ENCODE measurements around the gene ZDHHC16.
"Not testable (repeated sequence)": the region's sequence is repeated elsewhere in the genome, so short reads cannot be mapped to it uniquely, and the experiment has no call there.

ZDHHC16 gene

DNA sequence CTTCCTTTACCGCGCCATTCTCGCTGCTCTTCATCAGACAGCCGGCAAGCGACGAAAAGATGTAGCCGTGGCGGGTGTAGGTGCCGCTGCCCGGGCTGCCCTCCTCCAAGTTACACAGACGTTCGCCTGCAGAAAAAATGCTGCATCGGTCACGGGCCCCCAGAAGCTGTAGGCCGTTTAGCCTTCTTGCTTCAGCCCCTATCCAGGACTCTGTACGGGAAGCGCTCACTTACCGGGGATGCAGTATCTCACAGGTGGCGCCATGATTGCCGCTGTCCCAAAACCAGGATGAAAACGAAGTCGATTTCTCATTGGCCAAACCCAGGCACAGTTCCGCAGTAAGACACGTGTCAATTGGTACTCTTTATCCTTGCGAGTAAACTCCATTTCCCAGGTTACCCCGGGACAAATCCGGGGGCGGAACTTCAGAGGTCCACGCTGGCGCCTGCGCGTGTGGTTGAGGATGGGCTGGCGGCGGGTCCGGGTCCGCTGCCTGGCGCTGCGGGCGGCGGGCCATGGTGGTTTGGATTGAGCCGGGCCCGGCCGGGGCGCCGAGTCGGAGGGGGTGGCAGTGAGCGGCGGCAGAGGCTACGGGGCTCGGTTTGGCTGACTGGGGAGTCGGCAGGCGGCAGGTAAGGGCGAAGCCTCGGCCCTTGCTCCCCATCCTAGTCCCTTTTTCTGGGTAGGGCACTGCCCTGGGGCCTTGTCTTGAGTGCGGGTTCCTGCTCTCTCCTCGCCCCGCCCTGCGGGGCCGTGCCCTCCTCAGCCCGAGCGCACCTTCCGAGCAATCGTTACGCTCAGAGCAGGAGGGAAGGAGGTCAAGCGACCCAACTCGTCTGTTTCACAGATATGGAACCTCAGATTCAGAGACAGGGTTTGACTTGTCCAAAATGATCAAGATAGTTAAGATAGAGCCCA is at the start of gene ZDHHC16, which contains the start of gene EXOSC1:
Gene ZDHHC16, plus strand, starts transcription at position 454 of the 918 bp plus-strand sequence. CDS start 5,501 bp downstream, outside the sequence.
Gene EXOSC1, minus strand, starts transcription at position 285 of the 918 bp plus-strand sequence. Its CDS starts 21 bp downstream, at position 264.
- peak; percentile 83 for DNase-seq (ENCODE audit: low read depth, low spot score)

DNA sequence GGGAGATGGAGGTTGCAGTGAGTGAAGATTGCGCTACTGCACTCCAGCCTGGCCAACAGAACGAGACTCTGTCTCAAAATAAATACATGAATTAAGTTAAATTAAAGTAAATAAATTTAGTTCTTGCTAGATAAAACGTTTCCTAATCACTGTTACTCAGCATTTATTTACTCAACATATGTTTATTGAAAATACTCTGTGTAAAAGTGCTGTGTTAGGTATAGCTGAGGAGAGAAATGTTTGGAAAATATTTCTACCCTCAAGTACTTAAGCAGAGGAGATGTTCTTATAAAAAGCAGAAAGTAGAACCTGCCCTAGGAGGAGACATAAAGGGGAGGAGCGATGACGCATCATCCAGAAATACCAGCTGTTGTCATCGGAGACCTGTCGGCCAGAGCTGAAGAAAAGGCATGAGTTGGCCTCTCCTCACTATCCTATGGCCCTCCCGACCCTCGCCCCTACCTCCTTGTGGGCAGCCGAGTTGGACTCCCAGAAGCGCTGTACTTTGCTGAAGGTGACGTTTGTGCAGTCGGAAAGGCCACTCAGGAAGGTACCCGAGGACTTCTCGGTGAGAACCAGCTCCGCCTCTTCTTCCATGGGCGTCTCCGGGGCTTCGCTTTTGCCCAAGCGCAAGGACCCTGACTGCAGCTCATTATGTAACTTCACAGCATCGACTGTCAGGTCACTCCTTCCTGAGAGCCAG is 46.0 kb upstream of the ZDHHC16 start:
- DNase-seq (ENCODE audit: low read depth, low spot score): no peak

DNA sequence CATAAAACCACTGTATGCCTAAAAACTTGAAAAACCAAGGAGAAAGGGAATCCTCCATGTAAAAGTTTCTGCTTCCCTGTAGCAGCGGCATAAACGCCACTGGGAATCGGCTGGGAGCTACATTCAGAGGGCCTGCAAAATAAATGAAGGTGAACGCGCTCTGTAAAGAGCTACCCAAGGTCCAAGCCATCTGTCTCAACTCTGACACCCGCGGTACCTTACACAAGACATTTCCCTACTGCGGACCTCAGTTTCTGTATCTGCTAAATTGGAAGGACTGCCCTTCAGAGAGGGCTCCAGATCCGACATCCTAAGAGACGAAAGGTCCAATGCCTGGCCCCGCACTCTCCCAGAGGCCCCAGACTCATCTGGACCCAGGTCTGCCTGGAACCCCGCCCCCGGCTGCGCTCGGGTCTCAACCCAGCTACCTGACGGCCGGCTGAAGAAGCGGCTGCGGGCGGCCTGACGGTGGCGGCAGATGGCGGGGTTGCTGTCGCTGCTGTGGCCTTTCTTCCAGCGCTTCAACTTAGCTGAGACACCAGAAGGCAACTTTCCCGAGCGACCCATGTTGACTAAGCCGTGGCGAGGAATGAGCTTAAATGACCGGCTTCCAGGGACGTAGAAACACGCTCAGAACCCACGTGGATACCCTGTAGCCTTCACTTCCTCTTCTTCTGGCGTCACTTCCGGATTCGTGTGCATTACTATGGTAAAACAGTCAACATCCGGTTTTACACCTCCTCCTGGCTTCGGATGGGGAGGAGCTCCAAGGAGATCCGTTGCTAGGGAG is 45.1 kb upstream of the ZDHHC16 start, which contains the start of gene RRP12:
Gene RRP12, minus strand, starts transcription at position 676 of the 790 bp plus-strand sequence. Its CDS starts 109 bp downstream, at position 567.
- DNase-seq (ENCODE audit: low read depth, low spot score): peak; percentile 77

DNA sequence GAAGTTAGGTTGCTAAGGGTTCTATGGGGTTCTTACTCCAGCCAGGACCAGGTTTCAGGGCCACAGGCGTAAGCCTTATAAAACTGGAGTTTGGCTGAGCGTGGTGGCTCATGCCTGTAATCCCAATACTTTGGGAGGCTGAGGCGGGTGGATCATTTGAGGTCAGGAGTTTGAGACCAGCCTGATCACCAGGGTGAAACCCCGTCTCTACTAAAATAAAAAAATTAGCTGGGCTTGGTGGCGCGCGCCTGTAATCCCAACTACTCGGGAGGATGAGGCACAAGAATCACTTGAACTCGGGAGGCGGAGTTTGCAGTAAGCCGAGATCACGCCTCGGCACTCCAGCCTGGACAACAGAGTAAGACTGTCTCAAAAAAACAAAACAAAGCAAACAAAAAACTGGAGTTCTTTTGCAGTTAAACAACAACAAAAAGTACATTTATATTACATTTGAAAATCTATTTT is 44.5 kb upstream of the ZDHHC16 start:
- no peak for DNase-seq (ENCODE audit: low read depth, low spot score)

DNA sequence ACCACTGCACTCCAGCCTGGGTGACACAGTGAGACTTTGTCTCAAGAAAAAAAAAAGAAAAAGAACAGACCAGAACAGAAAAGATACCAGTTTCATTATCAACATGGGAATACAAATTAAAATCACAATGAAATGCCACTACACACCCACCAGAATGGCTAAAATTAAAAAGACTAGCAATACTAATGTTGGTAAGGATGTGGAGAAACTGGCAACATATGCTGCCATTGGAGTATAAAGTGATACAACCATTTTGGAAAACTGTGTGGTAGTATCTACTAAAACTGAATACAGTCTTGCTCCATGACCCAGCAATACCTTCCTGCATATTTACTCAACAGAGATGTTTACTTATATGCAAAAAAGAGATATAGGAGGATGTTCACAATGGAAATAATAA is 41.9 kb upstream of the ZDHHC16 start:
- DNase-seq (ENCODE audit: low read depth, low spot score): no peak

DNA sequence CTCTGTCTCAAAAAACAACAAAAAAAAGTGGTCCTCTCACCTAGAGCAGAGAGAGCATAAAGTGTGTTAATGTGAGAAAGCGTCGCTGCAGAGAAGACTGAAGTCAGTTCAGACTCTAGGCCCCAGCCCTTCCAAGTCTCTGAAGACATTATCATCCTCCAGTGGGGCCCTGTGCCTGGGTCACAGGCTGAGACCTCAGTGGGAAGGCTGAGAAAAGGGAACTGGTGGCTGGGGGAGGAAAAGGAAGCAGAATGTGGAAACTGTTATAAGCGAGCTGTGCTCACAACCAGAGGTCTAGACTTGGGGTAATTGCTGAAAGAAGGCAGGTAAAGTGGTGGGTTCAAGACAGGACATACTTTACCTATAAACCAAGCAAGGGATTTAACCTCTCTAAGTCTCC is 39.9 kb upstream of the ZDHHC16 start:
- no peak for DNase-seq (ENCODE audit: low read depth, low spot score)

DNA sequence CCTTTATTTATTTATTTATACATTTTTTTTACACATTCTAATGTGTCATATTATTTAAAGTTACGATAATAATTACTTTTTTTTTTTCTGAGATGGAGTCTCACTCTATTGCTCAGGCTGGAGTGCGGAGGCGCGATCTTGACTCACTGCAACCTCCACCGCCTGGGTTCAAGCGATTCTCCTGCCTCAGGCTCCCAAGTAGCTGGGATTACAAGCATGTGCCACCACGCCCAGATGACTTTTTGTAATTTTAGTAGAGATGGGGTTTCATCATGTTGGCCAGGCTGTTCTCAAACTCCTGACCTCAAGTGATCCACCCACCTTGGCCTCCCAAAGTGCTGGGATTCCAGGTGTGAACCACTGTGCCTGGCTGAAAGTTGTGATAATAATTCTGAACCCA is 39.5 kb upstream of the ZDHHC16 start:
- not testable (repeated sequence) for DNase-seq (ENCODE audit: low read depth, low spot score)

DNA sequence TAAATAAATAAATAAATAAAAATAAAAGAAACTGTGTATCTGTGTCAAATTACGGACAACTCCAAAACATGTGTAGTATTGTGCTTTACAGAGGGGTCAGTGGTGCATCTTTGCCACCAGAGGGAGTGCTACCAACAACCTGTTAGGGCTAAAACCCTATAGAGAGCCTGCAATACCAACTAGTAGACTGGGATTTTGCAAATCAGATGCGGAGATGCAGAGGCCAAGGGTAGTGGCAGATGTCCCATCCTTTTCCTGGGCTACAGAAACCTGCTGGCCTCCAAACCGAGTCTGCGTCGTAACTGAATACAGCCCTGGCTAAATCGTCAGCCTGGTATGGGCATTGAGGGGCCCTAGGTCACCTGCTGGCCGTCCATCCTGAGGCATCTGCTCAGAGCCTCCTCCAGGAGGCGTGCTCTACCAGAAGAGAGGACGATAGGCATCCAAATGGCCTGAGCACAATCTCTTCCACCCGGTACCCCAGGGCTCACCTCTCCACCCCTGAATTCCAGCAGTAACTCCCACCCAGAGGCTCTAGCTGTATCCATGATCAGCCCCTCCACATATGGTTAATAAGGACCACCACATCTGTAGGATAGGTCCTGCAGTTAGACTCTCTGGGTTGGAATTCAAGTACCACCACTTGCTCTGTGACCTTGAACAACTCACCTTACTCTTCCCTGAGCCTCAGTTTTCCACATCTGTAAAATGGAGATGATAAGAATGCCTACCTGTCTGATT is 38.6 kb upstream of the ZDHHC16 start:
- DNase-seq (ENCODE audit: low read depth, low spot score): no peak

DNA sequence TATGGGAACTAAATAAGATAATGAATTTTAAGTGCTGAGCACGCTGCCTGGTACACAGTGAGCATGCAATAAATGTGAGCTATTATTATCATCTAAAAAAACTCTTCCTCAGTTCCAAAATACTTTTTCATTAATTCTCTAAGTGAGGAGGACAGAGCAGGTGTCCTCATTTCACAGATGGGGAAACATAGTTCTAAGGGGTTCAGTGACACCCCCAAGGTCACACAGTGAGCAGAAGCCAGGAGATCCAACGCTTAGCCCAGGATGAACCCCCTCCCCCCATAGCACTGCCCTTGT is 38.1 kb upstream of the ZDHHC16 start:
- no peak for DNase-seq (ENCODE audit: low read depth, low spot score)

DNA sequence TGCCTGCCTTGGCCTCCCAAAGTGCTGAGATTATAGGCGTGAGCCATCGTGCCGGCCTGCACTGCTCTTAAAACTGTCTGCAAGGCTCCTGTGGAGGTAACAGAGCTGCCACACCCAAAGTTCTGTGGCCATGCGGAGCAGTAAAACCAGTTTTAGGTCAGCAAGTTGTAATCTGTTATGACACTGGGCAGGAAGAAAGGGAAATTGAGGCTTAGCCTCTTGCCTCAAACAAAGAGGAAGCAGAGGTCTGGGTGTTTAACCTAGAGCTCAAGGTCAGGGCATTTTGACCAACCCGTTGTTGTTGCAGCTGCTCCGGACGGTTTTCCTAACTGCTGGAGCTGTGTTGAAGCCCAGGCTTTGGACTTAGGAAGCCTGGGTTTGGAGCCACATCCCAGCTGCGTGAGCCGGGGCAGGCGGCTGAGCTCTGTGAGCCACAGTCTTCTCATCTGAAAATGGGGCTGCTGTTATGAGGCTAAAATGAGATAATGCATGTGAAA is 37.4 kb upstream of the ZDHHC16 start:
- no peak for DNase-seq (ENCODE audit: low read depth, low spot score)

DNA sequence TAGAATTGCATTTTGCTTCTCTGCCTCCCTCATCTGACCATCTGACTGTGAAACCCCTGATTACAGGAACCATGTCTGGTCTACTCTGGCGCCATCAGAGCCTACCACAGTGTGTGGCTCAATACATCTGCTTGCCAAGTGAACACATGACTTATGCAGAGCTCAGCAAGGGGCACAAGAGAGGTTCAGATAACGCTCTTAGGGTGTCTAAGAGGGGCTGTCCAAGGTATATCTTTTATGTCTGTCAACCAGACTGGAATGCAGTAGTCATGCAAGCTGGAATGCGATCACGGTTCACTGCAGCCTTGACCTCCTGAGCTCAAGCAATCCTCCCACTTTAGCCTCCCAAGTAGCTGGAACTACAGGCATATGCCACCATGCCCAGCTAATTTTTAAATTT is 34.6 kb upstream of the ZDHHC16 start:
- no peak for DNase-seq (ENCODE audit: low read depth, low spot score)

DNA sequence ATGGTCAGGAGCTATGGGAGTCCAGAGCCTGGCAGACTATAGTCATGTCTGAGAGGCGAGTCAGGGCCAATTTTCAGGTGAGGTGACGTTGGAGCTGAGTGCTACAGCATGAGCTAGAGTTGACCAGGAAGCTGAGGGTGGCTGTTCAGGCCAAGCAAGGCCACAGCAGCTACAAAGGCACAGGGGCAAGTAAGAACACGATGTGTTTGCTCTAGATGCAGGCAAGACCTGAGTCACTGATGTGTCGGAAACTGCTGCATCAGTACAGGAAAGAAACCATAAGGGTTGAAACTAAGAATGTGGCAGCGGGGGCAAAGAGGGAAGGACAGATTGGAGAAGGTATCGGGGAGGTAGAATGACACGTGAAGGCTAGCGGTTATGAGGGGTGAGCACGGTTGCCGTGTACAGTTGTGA is 33.1 kb upstream of the ZDHHC16 start:
- no peak for DNase-seq (ENCODE audit: low read depth, low spot score)

DNA sequence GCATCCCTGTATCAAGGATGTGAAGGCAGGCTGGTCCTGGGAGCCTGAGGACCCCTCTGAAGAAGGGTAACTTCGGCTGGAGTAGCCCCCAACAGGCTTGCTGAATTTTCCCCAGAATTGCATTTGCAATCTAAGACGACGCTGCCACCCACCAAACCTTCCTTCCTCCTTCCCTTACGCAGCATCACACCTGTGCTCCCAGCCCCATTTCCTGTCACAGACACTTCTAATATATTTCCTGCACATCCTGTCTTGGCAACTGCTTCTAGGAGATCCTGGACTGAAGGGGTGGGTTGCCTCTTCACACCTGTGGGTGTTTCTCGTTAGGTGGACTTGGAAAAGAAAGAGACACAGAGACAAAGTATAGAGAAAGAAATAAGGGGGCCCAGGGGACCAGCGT is 29.4 kb upstream of the ZDHHC16 start:
- DNase-seq (ENCODE audit: low read depth, low spot score): no peak

DNA sequence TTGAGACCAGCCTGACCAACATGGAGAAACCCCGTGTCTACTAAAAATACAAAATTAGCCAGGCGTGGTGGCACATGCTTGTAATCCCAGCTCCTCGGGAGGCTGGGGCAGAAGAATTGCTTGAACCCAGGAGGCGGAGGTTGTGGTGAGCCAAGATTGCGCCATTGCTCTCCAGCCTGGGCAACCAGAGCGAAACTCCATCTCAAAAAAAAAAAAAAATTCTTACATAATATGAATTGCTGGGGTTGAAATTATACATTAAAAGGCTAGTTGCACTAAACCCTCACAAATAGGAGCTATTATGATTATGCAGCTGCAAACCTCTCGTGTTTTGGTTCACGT is 22.2 kb upstream of the ZDHHC16 start:
- not testable (repeated sequence) for DNase-seq (ENCODE audit: low read depth, low spot score)

DNA sequence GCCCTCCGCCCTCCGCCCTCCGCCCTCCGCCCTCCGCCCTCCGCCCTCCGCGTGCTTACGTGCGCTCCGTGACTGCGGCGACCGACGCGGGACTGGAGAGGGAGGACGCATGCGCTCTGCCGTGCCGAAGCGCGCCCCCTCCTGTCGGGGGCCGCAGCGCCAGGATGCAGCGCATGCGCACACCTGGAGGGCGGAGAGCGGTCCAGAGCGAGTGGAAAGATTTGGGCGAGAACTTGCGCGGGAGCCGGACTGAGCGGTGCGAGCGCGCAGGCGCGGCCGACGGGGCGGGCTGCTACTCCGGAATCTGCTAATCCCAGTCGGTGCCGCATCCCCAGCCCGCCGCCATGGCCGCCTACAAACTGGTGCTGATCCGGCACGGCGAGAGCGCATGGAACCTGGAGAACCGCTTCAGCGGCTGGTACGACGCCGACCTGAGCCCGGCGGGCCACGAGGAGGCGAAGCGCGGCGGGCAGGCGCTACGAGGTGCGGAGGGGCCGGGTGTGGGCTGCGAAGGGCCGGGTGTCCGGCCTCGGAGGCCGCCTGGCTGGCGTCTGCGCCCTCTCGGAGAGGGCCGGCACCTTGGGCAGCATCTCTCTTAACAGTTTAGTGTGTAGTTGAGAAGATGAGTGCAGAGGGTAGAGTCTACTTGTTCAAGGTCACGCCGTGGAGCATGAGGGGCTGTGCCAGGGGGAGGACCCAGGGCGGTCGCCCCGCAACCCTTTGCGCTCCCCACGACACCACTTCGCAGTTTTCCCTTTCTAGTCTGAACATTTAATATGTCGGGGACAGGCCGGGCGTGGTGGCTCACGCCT is 19.8 kb upstream of the ZDHHC16 start, which contains the start of gene PGAM1:
Gene PGAM1, plus strand, starts transcription at position 228 of the 812 bp plus-strand sequence. Its CDS starts 117 bp downstream, at position 345.
- peak; percentile 87 for DNase-seq (ENCODE audit: low read depth, low spot score)

DNA sequence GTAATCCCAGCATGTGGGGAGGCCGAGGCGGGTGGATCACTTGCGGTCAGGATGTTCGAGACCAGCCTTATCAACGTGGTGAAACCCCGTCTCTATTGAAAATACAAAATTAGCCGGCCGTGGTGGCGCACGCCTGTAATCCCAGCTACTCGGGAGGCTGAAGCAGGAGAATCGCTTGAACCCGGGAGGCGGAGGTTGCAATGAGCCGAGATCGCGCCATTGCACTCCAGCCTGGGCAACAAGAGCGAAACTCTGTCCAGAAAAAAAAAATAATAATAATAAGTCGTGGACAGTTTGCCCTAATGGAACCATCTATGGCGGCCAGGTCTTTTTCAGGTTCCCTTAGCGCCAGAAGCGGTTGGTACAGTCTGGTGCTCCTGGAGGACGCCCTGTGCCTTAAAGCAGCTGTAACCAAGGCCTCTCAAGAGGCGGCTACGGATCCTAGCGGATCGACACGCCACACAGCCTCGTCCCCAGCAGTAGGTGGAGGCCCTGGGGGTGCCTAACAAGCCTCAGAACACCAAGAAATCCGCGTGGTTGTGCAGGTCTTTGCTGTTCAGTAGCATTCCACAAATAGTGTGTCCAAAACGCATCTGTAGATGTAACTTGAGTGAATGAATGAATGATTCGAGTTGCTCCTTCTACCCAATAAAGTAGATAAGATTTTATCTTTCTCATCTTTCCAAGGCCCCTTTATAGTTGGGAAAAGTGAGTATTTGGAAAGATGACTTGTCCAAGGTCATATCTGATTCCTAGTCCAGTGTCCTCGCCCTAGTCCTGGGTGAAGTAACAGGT is 19.0 kb upstream of the ZDHHC16 start:
- DNase-seq (ENCODE audit: low read depth, low spot score): no peak

DNA sequence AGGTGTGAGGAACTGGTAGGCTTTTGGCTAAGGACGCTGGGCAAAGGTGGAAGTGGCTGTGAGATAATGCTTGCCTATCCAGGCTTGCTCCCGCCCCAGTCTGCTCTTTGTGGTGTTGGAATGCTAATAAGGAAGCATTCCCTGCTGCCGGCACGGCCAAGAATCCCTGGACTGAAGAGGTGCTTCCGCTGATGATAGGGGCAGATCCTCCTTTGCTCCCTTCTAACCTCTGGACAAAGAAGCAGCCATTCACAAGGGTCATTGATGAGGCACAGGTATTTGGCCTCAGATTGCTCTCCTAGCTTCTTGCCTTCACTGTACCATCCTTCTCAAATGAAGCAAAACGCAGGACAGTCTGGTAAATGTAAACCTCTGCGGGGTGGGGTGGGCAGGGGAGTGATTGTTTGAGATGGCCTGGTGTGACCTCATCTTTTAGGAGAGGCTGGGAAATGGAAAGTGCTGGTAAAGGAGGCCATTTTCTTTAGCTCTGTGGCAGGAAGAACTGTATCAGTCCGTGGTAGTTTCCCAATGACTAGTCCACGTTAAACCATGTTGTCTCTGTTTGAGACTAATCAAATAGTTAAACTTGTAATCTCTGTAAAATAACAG is 18.3 kb upstream of the ZDHHC16 start:
- no peak for DNase-seq (ENCODE audit: low read depth, low spot score)

DNA sequence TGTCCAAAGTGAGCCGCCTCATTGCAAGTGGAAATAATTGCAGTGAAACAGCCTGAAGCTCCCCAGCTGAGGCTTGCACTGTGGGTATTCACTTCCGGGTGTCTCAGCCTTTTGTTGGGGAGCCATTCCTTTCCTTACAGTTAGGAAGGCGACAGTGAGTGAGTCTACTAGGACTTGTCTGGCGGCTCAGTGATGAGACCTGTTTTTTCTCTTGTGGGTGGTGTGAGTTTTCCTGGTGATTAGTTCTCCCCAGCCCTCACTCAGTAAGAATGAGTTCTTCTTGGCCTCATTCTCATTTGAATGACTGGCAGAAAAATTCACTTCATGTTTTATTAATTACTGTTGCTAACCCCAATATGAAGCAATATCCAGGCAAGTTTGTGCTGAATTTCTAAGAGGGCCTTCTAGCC is 17.4 kb upstream of the ZDHHC16 start:
- DNase-seq (ENCODE audit: low read depth, low spot score): no peak

DNA sequence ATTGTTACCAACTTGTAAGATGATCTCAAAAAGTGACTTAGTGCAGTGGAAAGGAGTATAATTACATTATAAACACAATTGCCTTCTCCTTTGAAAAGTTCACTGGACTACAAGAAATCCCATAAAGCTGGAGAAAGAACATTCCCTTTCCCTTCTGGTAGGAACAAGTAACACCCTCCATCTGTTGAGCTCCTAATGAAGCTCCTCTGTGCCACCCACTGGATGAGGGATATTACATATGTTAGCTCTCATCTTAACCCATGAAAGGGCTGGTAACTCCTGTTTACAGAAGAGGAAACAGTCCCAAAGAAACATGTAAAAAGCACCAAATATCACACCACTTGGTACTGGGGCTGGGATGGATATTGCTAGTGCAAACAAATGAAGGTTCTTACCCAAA is 11.9 kb upstream of the ZDHHC16 start:
- no peak for DNase-seq (ENCODE audit: low read depth, low spot score)
